ENCODE results near the gene MYCBPAP.
A peak's percentile ranks its signal among the peaks of the same experiment; 100 is the strongest.
"Not testable (repeated sequence)": the region's sequence is repeated elsewhere in the genome, so short reads cannot be mapped to it uniquely, and the experiment has no call there.

Gene MYCBPAP

GRCh38 chr17:50472286-50472685 is 36.0 kb upstream of the MYCBPAP start:
- no peak for DNase-seq

GRCh38 chr17:50472761-50473161 is 35.5 kb upstream of the MYCBPAP start:
- peak; percentile 45 for DNase-seq

- DNase-seq: no peak
Observed at GRCh38 chr17:50473901-50474300, 34.3 kb upstream of the MYCBPAP start.

GRCh38 chr17:50474523-50474922 is 33.7 kb upstream of the MYCBPAP start:
- no peak for DNase-seq

- peak; percentile 6 for DNase-seq
Observed at GRCh38 chr17:50475362-50475761, 32.9 kb upstream of the MYCBPAP start.

GRCh38 chr17:50475775-50476544 is 32.3 kb upstream of the MYCBPAP start:
- DNase-seq: not testable (repeated sequence)

GRCh38 chr17:50476545-50477315 is 31.5 kb upstream of the MYCBPAP start:
- no peak for DNase-seq

GRCh38 chr17:50477976-50478375 is 30.3 kb upstream of the MYCBPAP start:
- DNase-seq: no peak

GRCh38 chr17:50478391-50479381 is 29.6 kb upstream of the MYCBPAP start, which contains the start of gene RSAD1:
Gene RSAD1, plus strand, starts transcription at chr17:50478860. Its CDS starts 25 bp downstream, at chr17:50478885.
- peak; percentile 90 for DNase-seq

- DNase-seq: peak; percentile 80
Observed at GRCh38 chr17:50479522-50480141, 28.6 kb upstream of the MYCBPAP start.

GRCh38 chr17:50480142-50480764 is 28.0 kb upstream of the MYCBPAP start:
- DNase-seq: no peak

GRCh38 chr17:50480854-50481490 is 27.3 kb upstream of the MYCBPAP start:
- no peak for DNase-seq

GRCh38 chr17:50481648-50482047 is 26.6 kb upstream of the MYCBPAP start:
- no peak for DNase-seq

GRCh38 chr17:50482110-50482509 is 26.1 kb upstream of the MYCBPAP start:
- DNase-seq: no peak

- DNase-seq: peak; percentile 95
Observed at GRCh38 chr17:50482516-50482915, 25.7 kb upstream of the MYCBPAP start.

GRCh38 chr17:50483266-50483665 is 25.0 kb upstream of the MYCBPAP start:
- no peak for DNase-seq

- no peak for DNase-seq
Observed at GRCh38 chr17:50484386-50485155, 23.7 kb upstream of the MYCBPAP start.

- DNase-seq: no peak
Observed at GRCh38 chr17:50487213-50488096, 20.8 kb upstream of the MYCBPAP start.

GRCh38 chr17:50488880-50489279 is 19.4 kb upstream of the MYCBPAP start:
- DNase-seq: no peak

All from fibroblast of skin of back (primary cell).